Measurements from ENCODE around the gene GPR68. TPM values are rescaled to one million over a fixed set of nuclear protein-coding genes. Genes with fewer than 3 reads are reported as not detected.
A peak's percentile ranks its signal among the peaks of the same experiment; 100 is the strongest.

Gene GPR68
- total and polyA plus RNA-seq, 2 experiments from 2014 or later = 0.19 to 0.35 TPM

GRCh38 chr14:91229743-91230200 lies 14.7 kb downstream of the GPR68 start (continued):
- no peak for TF ChIP-seq ZNF462 (CRISPR knock-in tag; IDR thresholded peaks at IDR 0.05)
- TF ChIP-seq JUNB (IDR thresholded peaks at IDR 0.05; ENCODE audit: unreplicated experiment) = no peak

- H3K4me1 Mint-ChIP-seq = peaks cover 23% of the 10 kb centered on the region
- Histone ChIP-seq H3K4me1 (ENCODE audit: insufficient read depth) (peaks cover 17% of the 10 kb centered on the region; the same call in 1 of the 2 replicates), H3K79me2 (replicated peaks; ENCODE audit: insufficient read depth) (no peaks in the 10 kb centered on the region), H3K9me2 (ENCODE audit: insufficient read depth) (peaks cover 5% of the 10 kb centered on the region; the same call in 1 of the 2 replicates), H3K36me3 (ENCODE audit: insufficient read depth) (no peaks in the 10 kb centered on the region), H3K4me2 (peak overlapping the region; percentile 66; the same call in 1 of the 2 replicates), H3K4me3 (no peak overlapping the region), H2AFZ (no peak overlapping the region), H4K20me1 (replicated peaks; ENCODE audit: insufficient read depth) (no peaks in the 10 kb centered on the region; the same call in 1 of the 2 replicates), H3F3A (replicated peaks; ENCODE audit: low read depth) (no peaks in the 10 kb centered on the region), H3K27me3 (ENCODE audit: insufficient read depth) (no peaks in the 10 kb centered on the region), H3K27ac (ENCODE audit: low read depth) (0 out of 2 replicates have a peak overlapping the region, but pooled peaks have one; percentile 26)
- no peak overlapping the region; the same call in 2 of the 3 replicates for H3K4me3 Mint-ChIP-seq
- no peak overlapping the region for H3K27ac Mint-ChIP-seq
- no peak for ATAC-seq
- peaks cover 3% of the 10 kb centered on the region for H3K27me3 Mint-ChIP-seq (ENCODE audit: insufficient read depth, low read depth, poor library complexity)
- H3K36me3 Mint-ChIP-seq (ENCODE audit: low read depth) = peaks cover 21% of the 10 kb centered on the region
- no peak for DNase-seq (ENCODE audit: low spot score)
- peaks cover 24% of the 10 kb centered on the region for H3K9me3 Mint-ChIP-seq
- TF ChIP-seq REST (IDR thresholded peaks at IDR 0.05; ENCODE audit: unreplicated experiment) (no peak), NANOG (IDR thresholded peaks at IDR 0.05; ENCODE audit: borderline replicate concordance) (no peak), EZH2 (IDR thresholded peaks at IDR 0.05; ENCODE audit: low read depth, unreplicated experiment) (no peak), JUNB (IDR thresholded peaks at IDR 0.05; ENCODE audit: unreplicated experiment) (no peak), CREB1 (CRISPR knock-in tag; IDR thresholded peaks at IDR 0.05; ENCODE audit: low read depth) (no peak), ZNF114 (CRISPR knock-in tag; IDR thresholded peaks at IDR 0.05) (no peak), STAT1 (IDR thresholded peaks at IDR 0.05; ENCODE audit: unreplicated experiment) (no peak), POLR2AphosphoS5 (IDR thresholded peaks at IDR 0.05; ENCODE audit: low read depth) (no peak), EZH2phosphoT487 (IDR thresholded peaks at IDR 0.05; ENCODE audit: unreplicated experiment) (no peak), CTCF (conservative IDR thresholded peaks at IDR 0.05; ENCODE audit: low read depth in 2 of 2) (no peak), ETS1 (IDR thresholded peaks at IDR 0.05) (no peak)
These were observed 15.5 kb downstream of the GPR68 start for GRCh38 chr14:91229005-91229382.

Measured in GM23338 (cell line).